IPS DF 4.7 (cell line): ENCODE data around the gene PTPRF.

Experiments
- DNase-seq: peaks from one replicate; pipeline ENCODE4 v3.0.0-alpha.2; 2013; ENCODE audit warnings: low spot score; ENCODE audit errors: extremely low read depth

PTPRF gene

GRCh38 chr1:43659212-43660166, 128.8 kb downstream of the PTPRF start:
- DNase-seq, result no peak

- peak; percentile 83 for DNase-seq
Observed at GRCh38 chr1:43660355-43660754, 129.7 kb downstream of the PTPRF start.

GRCh38 chr1:43664369-43664768, 133.7 kb downstream of the PTPRF start:
- no peak for DNase-seq

- DNase-seq, result no peak
Observed at GRCh38 chr1:43666608-43667007, 135.9 kb downstream of the PTPRF start.

GRCh38 chr1:43668956-43669355, 138.3 kb downstream of the PTPRF start:
- DNase-seq, result no peak

GRCh38 chr1:43669878-43670277, 139.2 kb downstream of the PTPRF start:
- no peak for DNase-seq

- DNase-seq, result no peak
Observed at GRCh38 chr1:43671193-43671592, 140.5 kb downstream of the PTPRF start.

GRCh38 chr1:43671626-43672330, 141.1 kb downstream of the PTPRF start:
- DNase-seq, result no peak

GRCh38 chr1:43673261-43673660, 142.6 kb downstream of the PTPRF start:
- no peak for DNase-seq
